AG20443 (cell line): ENCODE data around the gene TEX2.
A peak's percentile ranks its signal among the peaks of the same experiment; 100 is the strongest.
"Not testable (repeated sequence)": the region's sequence is repeated elsewhere in the genome, so short reads cannot be mapped to it uniquely, and the experiment has no call there.

Experiments used
- DNase-seq: peaks from one replicate; pipeline ENCODE4 v3.0.0; 2012; ENCODE audit warnings: low spot score, mixed read lengths

The TEX2 gene

DNA sequence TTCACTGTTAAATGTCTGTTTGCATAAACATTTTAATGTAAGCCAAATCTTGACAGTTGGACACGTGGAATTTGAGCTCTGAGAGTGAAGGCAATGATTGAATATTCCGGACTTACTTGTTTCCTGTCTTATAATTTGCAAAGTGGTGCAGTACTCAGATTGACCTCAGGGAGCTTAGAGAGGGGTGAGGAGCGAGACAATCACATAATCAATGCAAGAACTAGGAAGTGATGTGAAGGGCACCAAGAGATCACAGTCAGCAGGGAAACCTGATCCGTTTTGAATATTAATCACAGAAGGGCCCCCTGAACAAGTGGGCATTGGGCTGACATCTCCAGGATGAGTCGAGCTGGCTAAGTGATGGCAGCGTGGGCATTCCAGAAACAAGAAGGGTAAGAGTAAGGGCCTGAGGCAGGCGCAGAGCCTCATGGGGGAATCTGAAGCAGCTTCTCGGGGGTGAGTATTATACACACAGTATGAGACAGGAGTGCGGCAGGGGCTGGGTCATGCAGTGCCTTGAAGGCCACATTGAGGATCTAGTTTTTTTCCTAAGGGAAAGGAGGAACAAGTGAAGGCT, 26.1 kb downstream of the TEX2 start:
- no peak for DNase-seq

DNA sequence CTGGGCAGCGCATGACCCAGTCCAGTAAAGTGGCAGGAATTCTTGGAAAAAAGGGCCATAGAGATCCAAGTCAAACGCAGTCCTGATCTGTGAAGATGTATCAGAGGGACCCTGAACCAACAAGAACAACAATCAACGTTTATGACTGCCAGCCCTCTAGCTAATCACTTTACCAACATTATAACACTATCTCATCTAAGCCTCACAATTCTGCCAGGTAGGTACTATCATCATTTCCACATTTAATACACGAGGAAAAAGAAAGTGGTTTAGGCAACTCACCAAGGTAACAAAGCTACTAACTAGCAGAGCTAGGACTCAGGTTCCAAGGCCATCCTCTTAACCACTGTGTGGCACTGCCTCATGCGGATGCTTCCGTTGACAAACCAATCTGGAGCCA, 28.1 kb downstream of the TEX2 start:
- no peak for DNase-seq

DNA sequence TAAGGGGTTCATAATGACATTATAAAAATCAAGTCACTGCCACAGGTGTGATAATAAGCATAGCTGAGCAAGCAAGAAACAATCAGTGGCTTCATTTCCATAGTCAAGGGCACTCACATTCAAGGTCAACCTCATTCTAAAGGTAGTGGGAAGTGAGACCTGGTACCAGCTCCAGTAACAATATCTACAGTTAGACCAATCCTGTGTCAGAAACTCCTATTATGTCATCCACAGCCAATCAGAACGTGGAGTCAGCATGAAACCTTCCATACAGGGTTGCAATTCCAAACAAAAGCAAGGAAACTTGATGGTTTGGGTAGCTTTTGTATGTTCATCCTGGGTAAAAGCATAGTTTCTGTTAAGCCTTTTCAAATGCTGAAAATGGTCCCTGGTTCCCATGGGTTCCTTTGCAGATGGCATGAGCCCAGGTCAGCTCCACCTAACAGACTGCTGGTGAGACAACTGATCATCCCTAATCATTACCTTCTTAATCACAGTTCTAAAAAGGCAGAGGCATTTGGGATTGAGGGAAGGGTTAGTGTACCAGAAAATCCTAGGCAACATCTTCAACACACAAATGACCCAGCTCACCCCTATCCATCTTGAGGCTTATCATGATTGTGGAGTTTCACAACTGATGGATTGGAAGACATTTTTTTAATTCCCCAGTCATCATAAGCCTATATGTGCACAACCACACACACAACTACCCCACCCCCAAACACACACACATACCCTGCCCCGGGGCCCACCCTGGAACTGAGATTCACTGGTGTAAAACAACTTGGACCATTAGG, 30.4 kb downstream of the TEX2 start:
- no peak for DNase-seq

DNA sequence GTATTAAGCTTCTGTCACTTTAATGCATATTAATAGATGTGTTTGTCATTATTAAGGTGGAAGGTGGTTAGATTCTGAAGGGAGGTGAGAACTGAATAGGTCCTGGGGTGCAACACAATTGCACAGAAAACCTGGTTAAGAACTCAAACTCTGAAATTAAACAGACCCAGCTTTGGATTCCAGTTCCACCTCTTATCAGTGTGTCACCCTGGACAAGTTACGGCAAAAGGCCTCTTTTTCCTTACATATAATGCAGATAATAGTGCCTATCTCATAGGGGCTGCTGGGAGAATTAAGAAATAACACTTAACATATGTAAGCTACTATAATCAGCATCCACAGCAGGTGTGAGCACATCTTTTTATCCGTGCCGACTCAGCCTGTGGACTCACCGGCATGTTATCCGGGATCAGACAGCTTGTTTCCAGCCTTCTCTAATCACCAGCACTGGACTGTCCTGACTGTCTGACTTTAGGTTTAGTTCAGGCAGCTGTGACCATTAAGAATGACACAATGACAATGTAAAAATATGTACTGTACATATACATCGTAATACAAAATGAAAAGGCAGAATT, 31.4 kb downstream of the TEX2 start:
- DNase-seq = no peak

DNA sequence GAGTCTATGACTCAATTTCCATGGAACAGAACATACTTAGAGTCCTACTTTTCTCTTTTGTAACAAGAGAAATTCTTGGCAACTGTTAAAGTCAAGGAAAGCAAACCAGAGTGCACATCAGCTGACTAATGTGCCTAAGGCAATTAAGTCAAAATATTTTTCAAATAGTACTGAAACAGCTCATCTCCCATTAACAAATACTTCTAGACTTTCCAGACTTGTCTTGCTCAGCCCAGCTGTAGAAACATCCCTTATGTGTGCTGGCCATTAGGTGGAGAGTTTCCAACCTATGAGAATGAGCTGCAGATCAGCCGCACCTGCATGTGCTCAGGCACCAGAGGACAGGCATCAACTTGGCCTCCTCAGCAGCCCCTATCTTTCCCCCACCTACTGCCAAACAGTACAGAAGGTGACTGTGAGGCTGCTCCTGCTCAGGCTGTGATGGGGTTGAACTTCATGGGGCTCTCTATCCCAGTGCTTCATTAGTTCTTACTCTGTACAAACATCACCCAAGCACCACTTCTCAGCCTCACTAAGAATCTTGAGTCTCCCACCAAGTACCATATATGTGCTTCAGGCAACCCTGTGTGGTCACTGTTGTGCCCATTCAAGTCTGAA, 32.2 kb downstream of the TEX2 start:
- DNase-seq = peak; percentile 81

DNA sequence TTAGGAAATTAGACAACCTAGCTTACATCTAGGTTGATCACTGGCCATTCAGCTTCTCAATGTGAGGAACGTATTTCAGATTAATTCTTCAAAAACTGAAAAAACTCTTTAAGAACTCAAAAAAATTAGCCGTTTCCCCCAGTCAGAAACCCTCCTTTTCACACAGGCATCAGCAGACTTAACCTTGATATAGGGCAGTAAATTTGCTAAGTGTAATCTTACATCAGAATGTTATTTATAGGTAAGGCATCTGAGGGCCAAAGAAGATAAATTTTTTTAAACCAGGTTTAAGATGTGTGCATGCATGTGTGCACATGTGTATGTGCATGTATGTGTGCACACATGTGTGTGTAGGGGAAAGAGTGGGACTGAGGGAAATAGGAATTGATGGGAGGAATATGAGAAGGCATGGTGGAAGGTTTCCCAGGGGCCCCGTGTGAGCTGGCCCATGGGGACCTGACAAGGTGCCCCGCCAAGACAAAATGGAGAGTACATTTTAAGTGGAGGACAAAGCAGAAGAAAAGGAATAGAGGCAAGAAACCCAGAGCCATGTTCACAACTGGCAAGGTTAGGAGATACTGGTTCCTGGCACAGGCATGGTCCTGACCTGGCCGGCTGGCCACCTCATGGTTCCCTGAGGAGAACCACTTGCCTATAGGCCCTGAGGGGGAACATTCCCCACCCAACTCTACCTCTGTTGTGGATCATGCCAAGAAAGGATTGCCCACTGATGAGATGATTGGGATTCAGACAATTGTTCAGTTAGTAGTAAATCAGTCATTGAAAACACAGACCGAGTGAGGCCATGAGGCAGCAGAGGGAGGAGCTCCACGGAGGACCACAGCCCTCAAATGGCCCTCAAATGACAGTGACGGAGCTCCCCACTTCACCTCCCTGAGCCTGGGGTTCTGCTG, 33.0 kb downstream of the TEX2 start:
- DNase-seq = no peak

DNA sequence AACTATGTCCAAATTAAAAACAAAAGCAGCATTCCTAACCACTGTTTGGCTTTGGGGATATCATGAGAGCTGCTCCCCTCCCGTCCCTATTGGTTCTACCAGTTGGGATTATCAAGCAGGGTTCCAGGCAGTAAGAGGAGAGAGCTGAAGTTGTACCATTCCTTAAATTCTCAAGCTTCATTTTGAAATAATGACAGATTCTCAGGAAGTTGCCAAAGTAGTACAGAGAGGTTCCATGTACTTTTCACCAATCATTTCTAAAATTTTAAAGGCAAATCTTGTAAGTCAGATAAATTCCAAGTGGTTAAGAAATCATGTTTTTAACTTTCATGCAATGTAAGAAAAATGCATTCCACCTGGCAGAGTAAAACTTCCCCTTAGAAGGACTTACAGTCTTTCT, 36.9 kb downstream of the TEX2 start:
- DNase-seq = no peak

DNA sequence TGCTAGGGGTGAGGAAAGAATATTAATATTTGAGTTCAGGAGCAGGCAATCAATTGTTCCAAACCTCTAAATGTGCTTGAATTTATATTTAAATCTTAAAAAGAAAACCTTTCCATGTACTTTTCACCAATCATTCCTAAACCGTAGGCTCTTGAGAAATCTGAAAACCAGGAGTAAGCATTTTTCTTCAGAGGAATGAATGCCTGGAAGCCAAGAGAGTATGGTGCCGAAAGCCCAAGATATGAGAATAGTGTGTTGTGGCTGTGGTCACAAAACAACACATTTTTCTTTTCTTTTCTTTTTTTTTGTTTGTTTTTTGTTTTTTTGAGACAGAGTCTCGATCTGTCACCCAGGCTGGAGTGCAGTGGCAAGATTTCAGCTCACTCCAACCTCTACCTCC, 37.6 kb downstream of the TEX2 start:
- no peak for DNase-seq

GRCh38 chr17:64223931-64224629, 39.0 kb downstream of the TEX2 start:
- DNase-seq = no peak

GRCh38 chr17:64223283-64223682, 39.8 kb downstream of the TEX2 start:
- DNase-seq = no peak

- DNase-seq = no peak
Measured at GRCh38 chr17:64221679-64222078, 41.4 kb downstream of the TEX2 start.

DNA sequence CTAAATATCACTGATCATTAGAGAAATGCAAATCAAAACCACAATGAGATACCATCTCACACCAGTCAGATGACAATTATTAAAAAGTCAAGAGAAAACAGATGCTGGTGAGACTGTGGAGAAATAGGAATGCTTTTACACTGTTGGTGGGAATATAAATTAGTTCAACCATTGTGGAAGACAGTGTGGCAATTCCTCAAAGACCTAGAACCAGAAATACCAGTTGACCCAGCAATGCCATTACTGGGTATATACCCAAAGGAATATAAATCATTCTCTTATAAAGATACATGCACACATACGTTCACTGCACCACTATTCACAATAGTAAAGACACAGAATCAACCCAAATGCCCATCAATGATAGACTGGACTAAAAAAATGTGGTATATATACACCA, 42.5 kb downstream of the TEX2 start:
- DNase-seq = not testable (repeated sequence)

GRCh38 chr17:64219571-64219970, 43.5 kb downstream of the TEX2 start:
- DNase-seq = no peak

DNA sequence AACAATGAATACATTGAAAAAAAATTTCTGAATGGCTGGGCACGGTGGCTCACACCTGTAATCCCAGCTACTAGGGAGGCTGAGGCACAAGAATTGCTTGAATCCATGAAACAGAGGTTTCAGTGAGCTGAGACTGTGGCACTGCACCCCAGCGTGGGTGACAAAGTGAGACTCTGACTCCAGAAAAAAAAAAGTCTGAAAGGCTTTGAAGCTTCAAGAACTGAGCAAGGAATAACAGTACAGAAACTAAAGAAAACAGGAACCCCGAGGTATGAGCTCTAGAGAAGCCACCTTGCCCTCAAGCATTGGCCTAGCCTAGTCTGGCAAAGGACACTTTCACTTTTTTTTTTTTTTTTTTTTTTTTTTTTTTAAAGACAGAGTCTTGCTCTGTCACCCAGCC, 45.0 kb downstream of the TEX2 start:
- no peak for DNase-seq

- DNase-seq = no peak
Measured at GRCh38 chr17:64217249-64217691, 45.8 kb downstream of the TEX2 start.

- no peak for DNase-seq
Measured at GRCh38 chr17:64216338-64217248, 46.5 kb downstream of the TEX2 start.

GRCh38 chr17:64216000-64216337, 47.1 kb downstream of the TEX2 start:
- DNase-seq = peak; percentile 44

GRCh38 chr17:64214950-64215349, 48.1 kb downstream of the TEX2 start:
- DNase-seq = peak; percentile 35

DNA sequence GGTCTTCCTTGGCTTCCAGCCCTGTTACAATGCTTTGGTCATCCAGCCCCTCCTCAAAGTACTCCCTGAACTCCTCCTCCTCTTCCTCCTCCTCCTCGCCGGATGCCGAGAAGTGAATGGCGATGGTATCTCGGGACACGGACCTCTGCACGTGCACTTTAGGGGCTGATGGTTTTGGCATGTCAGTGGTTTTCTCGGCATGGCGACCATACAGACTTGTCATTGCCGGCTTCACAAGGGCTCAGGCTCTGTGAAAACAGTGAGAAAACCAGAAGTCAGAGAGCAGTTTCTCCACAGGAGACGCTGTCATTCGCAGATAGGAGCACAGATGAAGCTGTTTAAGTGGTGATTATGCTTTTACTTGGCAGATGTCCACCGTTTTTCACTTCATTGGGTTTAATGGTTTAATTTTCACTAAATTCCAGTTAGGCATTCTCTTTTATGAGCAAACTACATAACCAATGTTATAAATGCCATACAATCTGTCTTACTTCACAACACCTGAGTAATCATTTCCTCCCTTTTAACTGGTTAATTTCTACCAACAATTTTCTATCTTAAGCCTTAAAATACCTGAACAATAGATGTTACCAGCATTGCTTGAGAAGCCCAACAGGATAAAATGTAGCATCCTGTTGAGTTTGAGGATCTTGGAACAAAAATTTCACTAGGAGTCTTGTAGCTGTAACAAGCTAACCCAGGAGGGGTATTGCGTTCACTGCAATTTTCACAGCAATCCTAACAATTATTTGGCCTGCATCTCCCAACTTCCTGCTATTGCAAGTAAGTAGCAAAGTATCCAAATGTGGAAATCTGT, 48.9 kb downstream of the TEX2 start:
- DNase-seq = no peak
